SK-N-DZ (cell line): ENCODE data around the gene LMF1.

Experiments used
- DNase-seq: peaks from one replicate; pipeline ENCODE4 v3.0.0-alpha.2; 2015; ENCODE audit warnings: low spot score

Gene LMF1

GRCh38 chr16:930511-930910, 40.3 kb downstream of the LMF1 start:
- DNase-seq = no peak

- no peak for DNase-seq
Measured at GRCh38 chr16:930076-930475, 40.7 kb downstream of the LMF1 start.

- DNase-seq = no peak
Measured at GRCh38 chr16:929227-930073, 41.3 kb downstream of the LMF1 start.

GRCh38 chr16:928526-928925, 42.3 kb downstream of the LMF1 start:
- no peak for DNase-seq

- no peak for DNase-seq
Measured at GRCh38 chr16:927931-928330, 42.9 kb downstream of the LMF1 start.

GRCh38 chr16:927406-927805, 43.4 kb downstream of the LMF1 start:
- peak; percentile 80 for DNase-seq

- no peak for DNase-seq
Measured at GRCh38 chr16:926715-927114, 44.1 kb downstream of the LMF1 start.

GRCh38 chr16:924806-925205, 46.0 kb downstream of the LMF1 start:
- no peak for DNase-seq

- no peak for DNase-seq
Measured at GRCh38 chr16:924063-924462, 46.7 kb downstream of the LMF1 start.

- DNase-seq = no peak
Measured at GRCh38 chr16:923184-923583, 47.6 kb downstream of the LMF1 start.

- no peak for DNase-seq
Measured at GRCh38 chr16:922051-922450, 48.7 kb downstream of the LMF1 start.

- no peak for DNase-seq
Measured at GRCh38 chr16:921321-921905, 49.4 kb downstream of the LMF1 start.

- DNase-seq = peak; percentile 60
Measured at GRCh38 chr16:920717-921116, 50.1 kb downstream of the LMF1 start.

- DNase-seq = no peak
Measured at GRCh38 chr16:920051-920681, 50.6 kb downstream of the LMF1 start.

- DNase-seq = no peak
Measured at GRCh38 chr16:919658-920050, 51.1 kb downstream of the LMF1 start.

- DNase-seq = no peak
Measured at GRCh38 chr16:918741-919657, 51.8 kb downstream of the LMF1 start.

- DNase-seq = no peak
Measured at GRCh38 chr16:918068-918467, 52.7 kb downstream of the LMF1 start.

- no peak for DNase-seq
Measured at GRCh38 chr16:917591-918061, 53.2 kb downstream of the LMF1 start.

GRCh38 chr16:916035-916799, 54.6 kb downstream of the LMF1 start:
- DNase-seq = no peak

GRCh38 chr16:915546-915945, 55.2 kb downstream of the LMF1 start:
- no peak for DNase-seq

GRCh38 chr16:914440-914839, 56.3 kb downstream of the LMF1 start:
- peak; percentile 35 for DNase-seq
